ENCODE results near the gene MDN1. TPM values are rescaled to one million over a fixed set of nuclear protein-coding genes. Genes with fewer than 3 reads are reported as not detected.
"Not testable (repeated sequence)": the region's sequence is repeated elsewhere in the genome, so short reads cannot be mapped to it uniquely, and the experiment has no call there.

Gene MDN1
- total and polyA plus RNA-seq, 8 donors = 5.5 to 69.2 (median 17.7) TPM

GRCh38 chr6:89826029-89826528, 6.5 kb upstream of the MDN1 start:
- 64 to 87% (median 82%) methylated on average over 6 of the region's 6 CpGs for WGBS, 5 donors
- Histone ChIP-seq H3K9me3 (no peaks in the 10 kb centered on the region), H3K36me3 (no peaks in the 10 kb centered on the region), H3K27ac (no peak overlapping the region), H3K4me1 (peaks cover 7 to 18% (median 15%) of the 10 kb centered on the region in 4 donors), H3K27me3 (no peaks in the 10 kb centered on the region), H3K4me3 (no peak overlapping the region)
- intact Hi-C loops (cut with DNase I; ENCODE audit: low total_unique reads) = no loop called here
- DNase-seq = peak in 1 of 2 donors; percentile 10
- no peak for TF ChIP-seq POLR2A (IDR thresholded peaks at IDR 0.05)
- TF ChIP-seq POLR2AphosphoS5 (IDR thresholded peaks at IDR 0.05) = no peak
- no peak for TF ChIP-seq CTCF (IDR thresholded peaks at IDR 0.05)
- TF ChIP-seq EP300 (IDR thresholded peaks at IDR 0.05) = no peak

- peaks cover 5 to 36% (median 32%) of the 10 kb centered on the region in 4 donors for H3K4me1 ChIP-seq
- intact Hi-C loops (cut with DNase I; ENCODE audit: low total_unique reads) = no loop called here
- peak in 1 of 2 donors; percentile 67 for DNase-seq
- WGBS, 5 donors = 0 to 1% (median 0%) methylated on average over 14 of the region's 14 CpGs
- TF ChIP-seq CTCF (IDR thresholded peaks at IDR 0.05) = no peak
- H3K36me3 ChIP-seq = no peaks in the 10 kb centered on the region
- no peaks in the 10 kb centered on the region for H3K9me3 ChIP-seq
- peak overlapping the region; percentile 83 to 91 (median 89) for H3K27ac ChIP-seq
- no peaks in the 10 kb centered on the region for H3K27me3 ChIP-seq
- peak overlapping the region; percentile 66 to 95 (median 78) for H3K4me3 ChIP-seq
Observed at GRCh38 chr6:89818977-89819335, 638 bp downstream of the MDN1 start.

GRCh38 chr6:89817481-89817880, 2.1 kb downstream of the MDN1 start:
- Histone ChIP-seq H3K9me3 (no peaks in the 10 kb centered on the region), H3K4me1 (peaks cover 5 to 36% (median 32%) of the 10 kb centered on the region in 4 donors), H3K27ac (no peak overlapping the region), H3K36me3 (no peaks in the 10 kb centered on the region), H3K27me3 (no peaks in the 10 kb centered on the region), H3K4me3 (no peak overlapping the region)
- WGBS, 5 donors = 68 to 77% (median 71%) methylated on average over 3 of the region's 3 CpGs
- no peak for TF ChIP-seq CTCF (IDR thresholded peaks at IDR 0.05)
- TF ChIP-seq POLR2A (IDR thresholded peaks at IDR 0.05) = no peak
- no peak for TF ChIP-seq POLR2AphosphoS5 (IDR thresholded peaks at IDR 0.05)
- TF ChIP-seq EP300 (IDR thresholded peaks at IDR 0.05) = no peak
- intact Hi-C loops (cut with DNase I; ENCODE audit: low total_unique reads) = no loop called here
- DNase-seq = no peak

GRCh38 chr6:89813422-89813821, 6.2 kb downstream of the MDN1 start:
- H3K9me3 ChIP-seq; H3K27me3 ChIP-seq; H3K36me3 ChIP-seq; intact Hi-C loops (cut with DNase I; ENCODE audit: low total_unique reads); H3K4me3 ChIP-seq; H3K27ac ChIP-seq; DNase-seq: not testable (repeated sequence)
- peaks cover 5 to 20% (median 17%) of the 10 kb centered on the region in 4 donors for H3K4me1 ChIP-seq
- 92 to 99% (median 97%) methylated on average over 3 of the region's 3 CpGs for WGBS, 5 donors

- WGBS, 5 donors = 89 to 95% (median 94%) methylated on average over 3 of the region's 3 CpGs
- intact Hi-C loops (cut with DNase I; ENCODE audit: low total_unique reads) = no loop called here
Observed at GRCh38 chr6:89807581-89807980, 12.0 kb downstream of the MDN1 start.

More at GRCh38 chr6:89807581-89807980, 12.0 kb downstream of the MDN1 start:
- Histone ChIP-seq H3K27me3 (no peaks in the 10 kb centered on the region), H3K4me3 (no peak overlapping the region), H3K9me3 (no peaks in the 10 kb centered on the region), H3K36me3 (peaks cover 0 to 8% (median 7%) of the 10 kb centered on the region in 4 donors), H3K27ac (no peak overlapping the region), H3K4me1 (no peaks in the 10 kb centered on the region)
- TF ChIP-seq CTCF (IDR thresholded peaks at IDR 0.05) = no peak
- no peak for TF ChIP-seq EP300 (IDR thresholded peaks at IDR 0.05)
- TF ChIP-seq POLR2A (IDR thresholded peaks at IDR 0.05) = no peak
- TF ChIP-seq POLR2AphosphoS5 (IDR thresholded peaks at IDR 0.05) = no peak
- no peak for DNase-seq

All from stomach (tissue), 9 donors.